Stomach (tissue), 4 donors: Measurements from ENCODE around the gene CD82.

Experiments
- EP300 ChIP-seq: sonication (generic); formaldehyde crosslinking; IDR thresholded peaks from one replicate; pipeline ENCODE4 v1.6.1; 2017; ENCODE audit warnings: antibody characterized with exemption
- POLR2A ChIP-seq, 4 donors: fragments of 450-650 bp; IDR thresholded peaks; one replicate each; pipeline ENCODE4 v1.6.1; 2016; ENCODE audit warnings: antibody characterized with exemption in 4 of 4, control low read depth in 2 of 4, mild to moderate bottlenecking in 1 of 4, moderate library complexity in 1 of 4
- POLR2AphosphoS5 ChIP-seq, 3 donors: sonication (generic); formaldehyde crosslinking; IDR thresholded peaks; one replicate each; pipeline ENCODE4 v1.6.1; 2016; ENCODE audit warnings: antibody characterized with exemption in 3 of 3
- TF ChIP-seq, protein P1 (sequence below), 7 experiments: fragments of 450-650 bp in 4 of 7; fragments of 200-600 bp in 3 of 7; sonication (generic) in 3 of 7; IDR thresholded peaks; one replicate each; pipeline ENCODE4 v1.5.1; 2016 to 2019; ENCODE audit warnings: antibody characterized with exemption in 7 of 7, control low read depth in 2 of 7, mild to moderate bottlenecking in 1 of 7

DNA sequence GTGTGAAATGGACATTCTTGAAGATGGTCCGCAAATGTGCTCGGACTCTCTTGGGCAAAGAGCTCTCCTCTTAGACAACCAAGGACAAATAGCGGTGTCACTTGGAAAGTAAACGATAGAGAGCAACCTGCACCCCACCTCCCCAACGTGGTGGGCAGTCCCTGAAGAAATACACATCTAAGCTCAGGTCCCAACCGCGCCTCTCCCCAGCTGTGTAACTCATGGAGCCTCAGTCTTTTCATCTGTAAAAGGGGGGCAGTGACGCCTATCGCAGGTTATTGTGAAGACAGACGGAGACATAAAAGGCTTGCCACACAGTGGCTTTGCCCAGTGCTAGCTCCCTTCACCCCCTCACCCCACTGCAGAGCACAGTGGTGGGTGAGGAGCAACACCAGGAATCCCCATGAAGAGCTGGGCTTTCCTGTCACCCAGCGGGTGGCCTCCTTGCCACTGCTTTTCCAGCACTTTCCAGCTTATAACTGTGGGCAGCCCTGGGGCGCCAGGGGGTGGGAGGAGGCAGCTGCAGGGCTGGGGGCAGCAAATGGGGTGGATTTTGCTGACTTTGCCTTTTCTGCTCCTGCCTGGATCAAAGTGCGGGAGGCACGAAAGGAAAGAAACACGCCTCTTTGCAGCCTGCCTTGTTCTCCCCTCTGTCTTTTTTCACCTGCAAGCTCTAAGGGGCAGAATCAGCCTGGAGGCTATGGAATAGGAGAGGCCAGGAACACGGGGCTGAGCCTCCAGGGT lies 87.6 kb downstream of the CD82 start:
- no peak for TF ChIP-seq POLR2A (IDR thresholded peaks at IDR 0.05)
- TF ChIP-seq EP300, result no peak
- TF ChIP-seq, protein P1, sequence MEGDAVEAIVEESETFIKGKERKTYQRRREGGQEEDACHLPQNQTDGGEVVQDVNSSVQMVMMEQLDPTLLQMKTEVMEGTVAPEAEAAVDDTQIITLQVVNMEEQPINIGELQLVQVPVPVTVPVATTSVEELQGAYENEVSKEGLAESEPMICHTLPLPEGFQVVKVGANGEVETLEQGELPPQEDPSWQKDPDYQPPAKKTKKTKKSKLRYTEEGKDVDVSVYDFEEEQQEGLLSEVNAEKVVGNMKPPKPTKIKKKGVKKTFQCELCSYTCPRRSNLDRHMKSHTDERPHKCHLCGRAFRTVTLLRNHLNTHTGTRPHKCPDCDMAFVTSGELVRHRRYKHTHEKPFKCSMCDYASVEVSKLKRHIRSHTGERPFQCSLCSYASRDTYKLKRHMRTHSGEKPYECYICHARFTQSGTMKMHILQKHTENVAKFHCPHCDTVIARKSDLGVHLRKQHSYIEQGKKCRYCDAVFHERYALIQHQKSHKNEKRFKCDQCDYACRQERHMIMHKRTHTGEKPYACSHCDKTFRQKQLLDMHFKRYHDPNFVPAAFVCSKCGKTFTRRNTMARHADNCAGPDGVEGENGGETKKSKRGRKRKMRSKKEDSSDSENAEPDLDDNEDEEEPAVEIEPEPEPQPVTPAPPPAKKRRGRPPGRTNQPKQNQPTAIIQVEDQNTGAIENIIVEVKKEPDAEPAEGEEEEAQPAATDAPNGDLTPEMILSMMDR (IDR thresholded peaks at IDR 0.05), result no peak
- TF ChIP-seq POLR2AphosphoS5 (IDR thresholded peaks at IDR 0.05), result no peak
